GM18498 (cell line): ENCODE data around the gene MRTO4.
"Not testable (repeated sequence)": the region's sequence is repeated elsewhere in the genome, so short reads cannot be mapped to it uniquely, and the experiment has no call there.

Experiments
- ATAC-seq: cut with Tn5 transposase; IDR thresholded peaks from one replicate; pipeline ENCODE4 v1.9.1; 2021; ENCODE audit warnings: mild to moderate bottlenecking, moderate library complexity; ENCODE audit not compliant: unreplicated experiment

Gene MRTO4

GRCh38 chr1:19269427-19270342 is 18.1 kb downstream of the MRTO4 start:
- not testable (repeated sequence) for ATAC-seq

GRCh38 chr1:19270343-19270730 is 18.7 kb downstream of the MRTO4 start:
- ATAC-seq, result not testable (repeated sequence)

DNA sequence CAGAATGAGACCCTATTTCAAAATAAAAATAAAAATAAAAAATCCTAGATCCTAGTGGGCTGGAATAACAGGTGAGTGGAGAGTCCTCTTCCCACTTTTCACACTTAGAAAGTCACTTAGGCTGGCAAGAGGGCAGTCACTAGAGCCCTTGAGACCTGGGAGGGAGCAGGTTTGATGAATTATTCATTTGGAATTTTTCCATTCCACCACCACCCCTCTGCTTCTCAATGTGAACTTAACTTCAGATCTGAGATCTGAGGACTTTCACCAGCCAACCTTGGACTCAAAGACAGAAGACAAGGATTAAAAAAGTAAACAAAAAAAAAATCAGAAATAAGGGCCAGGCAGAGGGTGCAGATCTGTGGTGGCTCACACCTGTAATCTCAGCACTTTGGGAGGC is 20.5 kb downstream of the MRTO4 start:
- ATAC-seq, result no peak

- no peak for ATAC-seq
Observed at GRCh38 chr1:19273106-19273843, 21.7 kb downstream of the MRTO4 start.

DNA sequence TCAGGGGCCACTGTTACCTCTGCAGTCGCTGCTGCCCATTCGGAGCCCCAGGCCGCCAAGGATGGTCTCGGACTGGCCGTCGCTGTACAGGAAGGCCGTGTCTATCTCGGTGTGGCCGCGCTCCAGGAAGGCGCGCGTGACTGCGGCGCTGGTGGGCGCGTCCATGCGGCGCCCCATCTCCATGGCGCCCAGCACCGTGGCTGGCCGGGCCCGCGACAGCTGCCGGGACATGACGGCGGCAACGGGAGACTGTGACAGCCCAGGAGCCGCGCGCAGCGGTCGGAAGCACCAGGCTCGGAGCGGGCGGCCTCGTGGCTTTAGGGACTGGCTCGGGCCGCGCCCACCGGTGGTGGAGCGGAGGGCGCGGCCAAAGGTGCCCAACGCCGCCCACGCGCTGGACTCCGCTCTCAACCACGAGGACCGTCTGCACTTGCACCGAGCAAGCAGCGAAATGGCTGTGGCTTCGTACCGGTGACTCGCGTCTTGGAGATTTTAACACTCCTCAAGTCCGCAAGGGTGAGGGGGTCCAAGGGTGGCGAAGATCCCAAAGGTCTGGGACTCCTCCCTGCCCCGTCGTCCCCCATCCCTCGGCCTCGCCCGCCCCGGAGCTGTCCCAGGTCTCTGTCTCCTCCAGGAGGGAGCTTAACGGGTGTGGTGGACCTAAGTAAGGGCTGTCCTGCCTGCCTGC is 22.4 kb downstream of the MRTO4 start:
- ATAC-seq, result not testable (repeated sequence)

DNA sequence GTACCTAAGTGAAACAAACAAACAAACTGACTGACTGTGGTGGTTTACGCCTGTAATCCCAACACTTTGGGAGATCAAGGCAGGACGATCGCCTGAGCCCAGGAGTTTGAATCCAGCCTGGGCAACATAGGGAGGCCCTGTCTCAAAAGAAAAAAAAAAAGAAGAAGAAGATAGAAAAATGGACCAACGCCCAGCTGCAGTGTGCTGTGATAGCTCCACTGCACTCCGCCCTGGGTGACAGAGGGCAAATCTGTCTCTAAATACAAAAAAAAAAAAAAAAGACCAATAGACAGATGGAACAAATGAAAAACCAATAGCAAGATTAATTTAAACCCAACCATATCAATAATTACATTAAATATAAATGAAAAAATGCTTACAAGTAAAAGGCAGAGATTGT is 23.0 kb downstream of the MRTO4 start:
- ATAC-seq, result no peak

- ATAC-seq, result no peak
Observed at GRCh38 chr1:19283891-19284290, 32.3 kb downstream of the MRTO4 start.

DNA sequence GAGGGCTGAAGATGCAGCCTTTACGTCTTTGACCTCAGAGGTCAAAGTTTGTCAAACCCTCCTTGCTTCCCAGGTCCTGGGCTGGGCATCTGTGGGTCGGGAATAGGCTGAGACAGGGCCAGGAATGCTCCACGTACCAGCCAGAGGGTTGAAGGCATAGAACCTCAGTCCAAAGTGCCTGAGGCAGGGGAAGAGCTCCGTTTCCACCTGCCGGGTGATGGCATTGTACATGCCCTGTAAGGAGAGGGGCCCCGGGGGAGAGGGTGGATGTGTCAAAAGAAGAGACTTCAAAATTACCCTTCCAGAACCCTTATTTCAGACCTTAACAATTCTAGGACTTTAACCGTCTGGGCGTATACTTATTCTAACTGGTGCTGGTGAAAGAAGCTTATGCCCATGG is 33.3 kb downstream of the MRTO4 start:
- ATAC-seq, result no peak

GRCh38 chr1:19285366-19285765 is 33.8 kb downstream of the MRTO4 start:
- not testable (repeated sequence) for ATAC-seq

- ATAC-seq, result not testable (repeated sequence)
Observed at GRCh38 chr1:19285807-19286206, 34.2 kb downstream of the MRTO4 start.

- no peak for ATAC-seq
Observed at GRCh38 chr1:19287436-19288185, 36.0 kb downstream of the MRTO4 start.

DNA sequence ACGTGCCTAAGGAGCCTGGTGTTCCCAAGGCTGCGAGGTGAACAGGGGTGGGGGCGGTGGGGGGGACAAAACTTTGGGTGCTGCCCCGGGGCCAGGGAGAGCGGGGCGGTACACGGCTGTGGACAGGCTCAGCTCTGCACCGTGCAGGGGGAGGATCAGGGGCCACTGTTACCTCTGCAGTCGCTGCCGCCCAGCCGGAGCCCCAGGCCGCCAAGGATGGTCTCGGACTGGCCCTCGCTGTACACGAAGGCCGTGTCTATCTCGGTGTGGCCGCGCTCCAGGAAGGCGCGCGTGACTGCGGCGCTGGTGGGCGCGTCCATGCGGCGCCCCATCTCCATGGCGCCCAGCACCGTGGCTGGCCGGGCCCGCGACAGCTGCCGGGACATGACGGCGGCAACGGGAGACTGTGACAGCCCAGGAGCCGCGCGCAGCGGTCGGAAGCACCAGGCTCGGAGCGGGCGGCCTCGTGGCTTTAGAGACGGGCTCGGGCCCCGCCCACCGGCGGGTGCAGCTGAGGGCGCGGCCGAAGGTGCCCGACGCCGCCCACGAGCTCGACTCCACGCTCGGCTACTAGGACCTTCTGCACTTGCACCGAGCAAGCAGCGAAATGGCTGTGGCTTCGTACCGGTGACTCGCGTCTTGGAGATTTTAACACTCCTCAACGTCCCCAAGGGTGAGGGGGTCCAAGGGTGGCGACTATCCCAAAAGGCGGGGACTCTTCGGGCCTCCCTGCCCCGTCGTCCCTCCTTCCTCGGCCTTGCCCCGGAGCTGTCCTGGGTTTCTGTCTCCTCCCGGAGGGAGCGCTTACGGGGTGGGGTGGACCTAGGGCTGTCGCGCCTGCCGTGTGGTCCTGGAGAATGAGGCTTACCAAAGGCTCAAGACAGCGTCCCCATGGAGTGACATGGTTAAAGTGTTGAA is 37.0 kb downstream of the MRTO4 start, which contains the start of gene AKR7A3:
Gene AKR7A3, minus strand, starts transcription at position 447 of the 918 bp plus-strand sequence. Its CDS starts 61 bp downstream, at position 386.
- not testable (repeated sequence) for ATAC-seq

DNA sequence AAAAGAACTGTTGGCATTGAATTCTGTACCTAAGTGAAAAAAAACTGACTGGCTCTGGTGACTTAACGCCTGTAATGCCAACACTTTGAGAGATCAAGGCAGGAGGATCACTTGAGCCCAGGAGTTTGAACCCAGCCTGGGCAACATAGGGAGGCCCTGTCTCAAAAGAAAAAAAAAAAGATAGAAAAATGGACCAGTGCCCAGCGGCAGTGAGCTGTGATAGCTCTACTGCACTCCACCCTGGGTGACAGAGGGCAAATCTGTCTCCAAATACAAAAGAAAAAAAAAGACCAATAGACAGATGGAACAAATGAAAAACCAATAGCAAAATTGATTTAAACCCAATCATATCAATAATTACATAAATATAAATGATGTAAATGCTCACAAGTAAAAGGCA is 37.6 kb downstream of the MRTO4 start:
- ATAC-seq, result no peak

- ATAC-seq, result no peak
Observed at GRCh38 chr1:19294638-19295037, 43.0 kb downstream of the MRTO4 start.

DNA sequence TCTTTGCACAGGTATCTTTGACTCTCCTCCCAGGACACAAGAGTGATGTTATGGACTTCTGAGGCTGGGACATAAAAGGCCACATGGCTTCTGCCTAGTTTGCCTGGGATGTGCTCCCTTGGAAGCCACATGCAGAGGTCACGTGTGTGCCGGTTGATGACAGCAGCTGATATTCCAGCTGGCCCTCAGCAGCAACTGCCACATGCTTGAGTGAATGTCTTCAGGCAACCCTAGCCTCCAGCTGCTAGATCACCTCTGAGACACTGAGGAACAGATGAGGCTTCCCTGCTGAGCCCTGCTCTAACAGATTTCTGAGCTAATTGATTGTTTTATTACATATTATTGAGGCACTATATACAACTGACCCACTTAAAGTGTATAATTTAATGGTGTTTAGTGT is 48.6 kb downstream of the MRTO4 start:
- ATAC-seq, result no peak

- ATAC-seq, result not testable (repeated sequence)
Observed at GRCh38 chr1:19304081-19304480, 52.5 kb downstream of the MRTO4 start.

DNA sequence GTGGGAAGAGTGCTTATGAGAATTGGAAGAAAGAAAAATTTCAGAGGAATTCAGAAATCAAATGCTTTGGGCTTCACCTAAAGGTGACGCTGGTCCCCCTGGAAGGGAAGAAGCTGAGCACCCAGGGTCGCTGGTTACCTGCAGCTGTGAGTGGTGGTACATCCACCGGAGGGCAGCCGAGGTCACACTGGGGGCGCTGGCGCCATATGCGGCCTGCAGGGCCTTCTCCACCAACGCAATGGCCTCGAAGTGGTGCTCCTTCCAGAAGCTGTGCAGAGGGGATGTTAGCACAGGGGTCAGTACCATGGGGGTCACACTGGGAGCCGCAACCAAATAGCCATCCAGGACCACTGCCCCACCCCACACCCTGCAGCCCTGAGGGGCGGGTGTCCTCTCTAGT is 54.3 kb downstream of the MRTO4 start:
- ATAC-seq, result no peak

GRCh38 chr1:19306941-19307340 is 55.3 kb downstream of the MRTO4 start:
- ATAC-seq, result no peak

- no peak for ATAC-seq
Observed at GRCh38 chr1:19307794-19308508, 56.3 kb downstream of the MRTO4 start.
